Choroid plexus epithelial cell (primary cell): ENCODE data around the gene PLPPR5.
"Not testable (repeated sequence)": the region's sequence is repeated elsewhere in the genome, so short reads cannot be mapped to it uniquely, and the experiment has no call there.

ENCODE experiments used
- DNase-seq: peaks from one replicate; pipeline ENCODE4 v3.0.0-alpha.2; 2010; ENCODE audit warnings: low read depth
- H3K4me3 ChIP-seq: 2 replicates; pipeline ENCODE4 v1.5.1; 2011; ENCODE audit warnings: low read depth, mild to moderate bottlenecking, control low read depth, low read length, moderate library complexity
- CTCF ChIP-seq: conservative IDR thresholded peaks from 2 replicates; pipeline ENCODE4 v1.5.1; 2011; ENCODE audit warnings: low read depth, mild to moderate bottlenecking, control low read depth, inconsistent platforms, low read length, moderate library complexity

Gene PLPPR5, protein sequence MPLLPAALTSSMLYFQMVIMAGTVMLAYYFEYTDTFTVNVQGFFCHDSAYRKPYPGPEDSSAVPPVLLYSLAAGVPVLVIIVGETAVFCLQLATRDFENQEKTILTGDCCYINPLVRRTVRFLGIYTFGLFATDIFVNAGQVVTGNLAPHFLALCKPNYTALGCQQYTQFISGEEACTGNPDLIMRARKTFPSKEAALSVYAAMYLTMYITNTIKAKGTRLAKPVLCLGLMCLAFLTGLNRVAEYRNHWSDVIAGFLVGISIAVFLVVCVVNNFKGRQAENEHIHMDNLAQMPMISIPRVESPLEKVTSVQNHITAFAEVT

DNA sequence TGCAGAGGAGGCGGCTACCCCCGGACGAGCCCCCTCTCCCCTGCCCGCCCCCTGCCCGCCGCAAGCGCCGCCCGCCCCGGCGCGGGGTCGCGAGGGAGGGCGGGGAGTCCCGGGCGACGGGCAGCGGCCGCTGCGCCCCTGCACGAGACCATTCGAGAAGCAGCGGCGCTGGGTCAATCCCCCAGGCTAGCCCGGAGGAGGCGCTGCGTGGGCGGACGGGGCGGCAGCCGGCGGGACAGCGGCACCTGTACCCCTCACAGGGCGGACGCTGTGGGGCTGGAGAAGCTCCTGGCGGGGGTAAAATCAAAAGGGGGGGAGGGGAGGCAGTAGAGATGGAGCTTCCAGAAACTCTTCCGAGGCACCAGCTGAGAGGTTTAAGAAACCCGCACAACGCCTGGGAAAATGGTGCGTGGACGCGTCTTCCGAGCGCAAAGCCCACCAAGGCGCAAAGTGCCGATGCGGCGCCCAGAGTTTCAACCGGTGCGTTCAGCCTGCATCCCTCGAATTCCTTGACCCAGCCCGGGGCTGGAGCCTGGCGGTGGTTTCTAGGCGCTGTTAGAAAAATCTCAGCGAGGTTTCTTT, at the start of gene PLPPR5:
TSS of gene PLPPR5 (minus strand) at position 1 of the 582 bp plus-strand sequence. CDS start 190 bp downstream, outside the sequence.
- DNase-seq, result peak; percentile 6
- peak within 1 kb of the TSS; percentile 37 for H3K4me3 ChIP-seq

GRCh38 chr1:99051611-99052283, 47.1 kb upstream of the PLPPR5 start:
- no peak for DNase-seq
- no peak for TF ChIP-seq CTCF
- no peak overlapping the region for H3K4me3 ChIP-seq

More for the DNA sequence above, at the start of gene PLPPR5:
- TF ChIP-seq CTCF, result no peak

DNA sequence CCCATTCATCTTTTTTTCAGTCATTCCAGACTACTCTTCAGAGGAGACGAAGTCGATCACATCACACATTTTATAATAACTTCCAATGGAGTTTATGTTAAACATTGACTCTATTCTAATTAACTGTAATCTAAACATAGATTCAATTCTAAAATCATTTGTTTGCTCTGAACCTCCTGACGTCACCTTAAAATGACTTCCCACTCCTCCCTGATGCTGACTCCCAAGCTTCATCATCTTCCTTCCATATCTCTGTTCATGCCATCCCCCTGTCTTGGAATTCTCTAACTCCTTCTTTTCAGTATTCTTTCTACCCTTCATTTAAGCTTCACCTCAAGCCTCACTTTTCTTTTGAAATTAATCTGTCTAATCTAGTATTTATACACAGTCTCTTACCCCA, 45.1 kb upstream of the PLPPR5 start:
- DNase-seq, result no peak
- no peak overlapping the region for H3K4me3 ChIP-seq
- TF ChIP-seq CTCF, result no peak

DNA sequence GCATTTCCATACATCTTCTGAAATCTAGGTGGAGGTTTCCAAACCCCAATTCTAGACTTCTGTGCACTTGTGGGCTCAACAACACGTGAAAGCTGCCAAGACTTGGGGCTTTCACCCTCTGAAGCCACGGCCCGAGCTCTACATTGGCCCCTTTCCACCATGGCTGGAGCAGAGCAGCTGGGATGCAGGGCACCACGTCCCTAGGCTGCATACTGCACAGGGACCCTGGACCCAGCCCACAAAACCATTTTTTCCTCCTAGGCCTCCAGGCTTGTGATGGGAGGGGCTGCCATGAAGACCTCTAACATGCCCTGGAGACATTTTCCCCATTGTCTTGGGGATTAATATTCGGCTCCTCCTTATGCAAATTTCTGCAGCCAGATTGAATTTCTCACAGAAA, 32.1 kb upstream of the PLPPR5 start:
- H3K4me3 ChIP-seq, result not testable (repeated sequence)

DNA sequence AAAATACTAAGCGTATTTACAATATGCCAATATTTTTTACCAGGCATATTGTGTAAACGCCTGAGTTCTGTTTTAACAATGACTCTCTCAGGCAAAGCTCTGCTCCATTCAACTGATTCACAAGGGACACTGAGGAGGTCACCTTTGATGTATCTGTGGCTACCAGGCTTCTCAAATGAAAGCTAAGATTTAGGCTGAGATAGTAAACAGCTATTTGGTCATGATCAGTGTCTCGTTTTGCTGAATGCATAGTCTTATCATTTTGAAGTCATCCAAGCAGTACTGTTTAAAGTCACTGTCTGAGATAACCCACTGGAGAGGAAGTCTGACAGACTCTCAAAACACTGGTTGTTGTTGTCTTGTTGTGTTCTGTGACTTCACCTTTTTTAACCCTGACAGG, 13.7 kb upstream of the PLPPR5 start:
- H3K4me3 ChIP-seq, result no peak overlapping the region
- no peak for TF ChIP-seq CTCF
- DNase-seq, result no peak

More for the DNA sequence above, 32.1 kb upstream of the PLPPR5 start:
- not testable (repeated sequence) for DNase-seq

- H3K4me3 ChIP-seq, result no peak overlapping the region
- DNase-seq, result no peak
- no peak for TF ChIP-seq CTCF
Measured at GRCh38 chr1:99017655-99018054, 13.0 kb upstream of the PLPPR5 start.

DNA sequence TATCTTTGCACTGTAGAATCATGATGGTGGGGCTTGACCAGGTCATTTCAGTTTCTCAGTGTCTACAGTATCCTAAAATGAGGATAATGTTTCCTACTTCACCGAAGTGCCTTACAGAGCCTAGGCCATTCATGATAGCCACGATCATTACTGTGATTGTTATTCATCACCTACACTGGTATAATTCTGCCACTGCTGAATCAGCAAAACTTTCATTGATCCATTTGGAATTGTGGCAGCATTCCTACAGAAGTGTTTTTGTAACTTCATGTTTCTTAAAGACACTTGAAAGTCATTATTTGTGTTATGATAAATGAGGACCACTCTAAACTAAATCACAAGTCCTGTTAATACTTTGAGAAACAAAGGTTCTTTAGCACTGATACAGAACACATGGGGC, 6.0 kb upstream of the PLPPR5 start:
- H3K4me3 ChIP-seq, result no peak overlapping the region
- TF ChIP-seq CTCF, result no peak
- no peak for DNase-seq
